ENCODE results near the gene TEX44. TPM values are rescaled to one million over a fixed set of nuclear protein-coding genes. Genes with fewer than 3 reads are reported as not detected.

Gene TEX44
- total RNA-seq, 1 donor from 2014 or later = not detected

DNA sequence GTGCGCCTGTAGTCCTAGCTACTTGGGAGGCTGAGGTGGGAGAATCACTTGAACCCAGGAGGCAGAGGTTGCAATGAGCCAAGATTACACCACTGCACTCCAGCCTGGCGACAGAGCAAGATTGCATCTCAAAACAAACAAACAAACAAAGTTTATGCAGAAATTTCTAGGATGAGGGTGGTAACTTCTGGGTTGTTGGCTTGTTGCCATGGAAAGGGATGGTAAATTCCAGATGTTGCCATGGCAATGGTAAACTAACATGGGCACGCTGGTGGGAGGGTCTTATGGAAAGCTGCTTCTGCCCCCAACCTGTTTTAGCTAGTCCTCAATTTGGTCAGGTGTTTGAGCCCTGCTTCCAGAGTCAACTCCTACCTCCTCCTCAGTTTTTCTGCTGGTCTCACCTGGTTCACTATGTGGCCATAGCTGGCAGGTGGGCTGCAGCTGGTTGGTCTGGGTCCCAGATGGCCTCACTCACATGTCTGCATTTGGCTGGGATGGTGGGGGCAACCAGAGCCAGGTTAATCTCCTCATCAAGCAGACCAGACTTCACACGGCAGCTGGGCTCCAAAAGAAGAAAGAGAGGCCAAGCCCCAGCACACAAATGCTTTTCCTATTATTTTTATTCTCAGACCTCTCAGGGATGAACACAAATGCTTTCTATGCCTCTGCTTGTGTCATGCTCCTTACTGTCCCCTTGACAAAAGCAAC lies 26.6 kb upstream of the TEX44 start:
- Mint-ChIP-seq H3K9me3 (peaks cover 16% of the 10 kb centered on the region), H3K4me1 (peaks cover 12% of the 10 kb centered on the region), H3K27me3 (ENCODE audit: insufficient read depth, low read depth) (peaks cover 6% of the 10 kb centered on the region), H3K27ac (peak overlapping the region; percentile 60), H3K4me3 (no peak overlapping the region), H3K36me3 (no peaks in the 10 kb centered on the region)
- no peak overlapping the region for H3K27ac ChIP-seq
- H4K20me1 ChIP-seq (ENCODE audit: low read depth) = no peaks in the 10 kb centered on the region
- H3K27me3 ChIP-seq = no peaks in the 10 kb centered on the region
- H3K9ac ChIP-seq = no peak overlapping the region
- peaks cover 1% of the 10 kb centered on the region for H3F3A ChIP-seq (ENCODE audit: low read depth)
- H3K79me2 ChIP-seq (ENCODE audit: low read depth) = no peaks in the 10 kb centered on the region
- H3K4me1 ChIP-seq = no peaks in the 10 kb centered on the region
- H2AFZ ChIP-seq (replicated peaks) = no peak overlapping the region
- H3K9me3 ChIP-seq (ENCODE audit: low read depth) = no peaks in the 10 kb centered on the region
- no peaks in the 10 kb centered on the region for H3K36me3 ChIP-seq
- no peak overlapping the region for H3K4me3 ChIP-seq
- no peak overlapping the region for H3K4me2 ChIP-seq
- no peak for TF ChIP-seq EZH2phosphoT487 (IDR thresholded peaks at IDR 0.05)
- TF ChIP-seq CTCF (IDR thresholded peaks at IDR 0.05) = no peak
- TF ChIP-seq EZH2 (IDR thresholded peaks at IDR 0.05) = no peak
- DNase-seq (ENCODE audit: low spot score) = no peak

GRCh38 chr2:231567159-231567558 lies 25.5 kb upstream of the TEX44 start:
- TF ChIP-seq EZH2 (IDR thresholded peaks at IDR 0.05) = no peak
- no peak for TF ChIP-seq EZH2phosphoT487 (IDR thresholded peaks at IDR 0.05)
- TF ChIP-seq CTCF (IDR thresholded peaks at IDR 0.05) = no peak
- peaks cover 6% of the 10 kb centered on the region for H3K27me3 Mint-ChIP-seq (ENCODE audit: insufficient read depth, low read depth)
- no peak for DNase-seq (ENCODE audit: low spot score)
- no peaks in the 10 kb centered on the region for H4K20me1 ChIP-seq (ENCODE audit: low read depth)
- no peaks in the 10 kb centered on the region for H3K36me3 ChIP-seq
- H3K4me3 Mint-ChIP-seq = no peak overlapping the region
- H3K36me3 Mint-ChIP-seq = no peaks in the 10 kb centered on the region
- peaks cover 11% of the 10 kb centered on the region for H3F3A ChIP-seq (ENCODE audit: low read depth)
- no peaks in the 10 kb centered on the region for H3K27me3 ChIP-seq
- no peaks in the 10 kb centered on the region for H3K79me2 ChIP-seq (ENCODE audit: low read depth)
- H3K9me3 Mint-ChIP-seq = peaks cover 16% of the 10 kb centered on the region
- no peak overlapping the region for H3K4me3 ChIP-seq
- peaks cover 19% of the 10 kb centered on the region for H3K4me1 Mint-ChIP-seq
- no peak overlapping the region for H3K27ac ChIP-seq
- H2AFZ ChIP-seq (replicated peaks) = no peak overlapping the region
- H3K9me3 ChIP-seq (ENCODE audit: low read depth) = no peaks in the 10 kb centered on the region
- H3K4me1 ChIP-seq = peaks cover 6% of the 10 kb centered on the region
- H3K27ac Mint-ChIP-seq = no peak overlapping the region
- H3K4me2 ChIP-seq = no peak overlapping the region
- no peak overlapping the region for H3K9ac ChIP-seq

- H3K27ac Mint-ChIP-seq = no peak overlapping the region
- H3K36me3 Mint-ChIP-seq = no peaks in the 10 kb centered on the region
Measured at GRCh38 chr2:231568098-231568784, 24.4 kb upstream of the TEX44 start.

More at GRCh38 chr2:231568098-231568784, 24.4 kb upstream of the TEX44 start:
- no peak overlapping the region for H3K4me3 ChIP-seq
- Mint-ChIP-seq H3K4me1 (peaks cover 26% of the 10 kb centered on the region), H3K9me3 (peaks cover 16% of the 10 kb centered on the region), H3K27me3 (ENCODE audit: insufficient read depth, low read depth) (peaks cover 6% of the 10 kb centered on the region), H3K4me3 (no peak overlapping the region)
- H3K9me3 ChIP-seq (ENCODE audit: low read depth) = no peaks in the 10 kb centered on the region
- H3K4me2 ChIP-seq = no peak overlapping the region
- H3K36me3 ChIP-seq = no peaks in the 10 kb centered on the region
- H3K27me3 ChIP-seq = no peaks in the 10 kb centered on the region
- no peak overlapping the region for H3K27ac ChIP-seq
- no peak for TF ChIP-seq EZH2 (IDR thresholded peaks at IDR 0.05)
- no peak for DNase-seq (ENCODE audit: low spot score)
- H3K9ac ChIP-seq = no peak overlapping the region
- H3K79me2 ChIP-seq (ENCODE audit: low read depth) = no peaks in the 10 kb centered on the region
- H3K4me1 ChIP-seq = peaks cover 10% of the 10 kb centered on the region
- no peaks in the 10 kb centered on the region for H4K20me1 ChIP-seq (ENCODE audit: low read depth)
- no peak overlapping the region for H2AFZ ChIP-seq (replicated peaks)
- H3F3A ChIP-seq (ENCODE audit: low read depth) = peaks cover 21% of the 10 kb centered on the region
